OCI-LY1 (cell line): ENCODE data around the gene GJA10.

Source experiments
- CTCF ChIP-seq: fragments of 200-600 bp; sonication (generic), shearing (Covaris generic); IDR thresholded peaks from 2 replicates; pipeline ENCODE4 v1.5.1; 2017; ENCODE audit warnings: mild to moderate bottlenecking, antibody characterized with exemption, low read length, moderate library complexity, mixed read lengths
- EZH2 ChIP-seq: fragments of 200-600 bp; sonication (generic), shearing (Covaris generic); IDR thresholded peaks from 2 replicates; pipeline ENCODE4 v1.8.0; 2017; ENCODE audit warnings: borderline replicate concordance, mixed run types, mild to moderate bottlenecking, antibody characterized with exemption, low read length, moderate library complexity, mixed read lengths

- no peak for TF ChIP-seq CTCF
- TF ChIP-seq EZH2, result no peak
Measured at GRCh38 chr6:89941031-89941762, 46.9 kb downstream of the GJA10 start.
